Thyroid gland (tissue), 4 donors: ENCODE data around the gene DLGAP5. TPM values are rescaled to one million over a fixed set of nuclear protein-coding genes. Genes with fewer than 3 reads are reported as not detected.

Source experiments
- DNase-seq, 2 donors: peaks; one replicate each; pipeline ENCODE4 v3.0.0-alpha.2; 2019
- H3K27ac ChIP-seq, 3 donors: fragments of 200-600 bp; sonication (generic); 1 replicate in 2 of 3; 2 replicates in 1 of 3; pipeline ENCODE4 v1.5.1; 2016 to 2019; ENCODE audit warnings: mild to moderate bottlenecking in 1 of 3, moderate library complexity in 1 of 3
- H3K27me3 ChIP-seq: fragments of 200-600 bp; sonication (generic); one replicate; pipeline ENCODE4 v1.5.1; 2019
- H3K36me3 ChIP-seq, 2 donors: fragments of 200-600 bp; sonication (generic); one replicate each; pipeline ENCODE4 v1.5.1; 2016 to 2019
- H3K4me1 ChIP-seq, 2 donors: fragments of 200-600 bp; sonication (generic); one replicate each; pipeline ENCODE4 v1.5.1; 2017 to 2019
- H3K4me3 ChIP-seq, 3 donors: fragments of 200-600 bp; sonication (generic); replicated peaks in 1 of 3; 1 replicate in 2 of 3; 2 replicates in 1 of 3; pipeline ENCODE4 v1.5.1; 2016; ENCODE audit warnings: mild to moderate bottlenecking in 1 of 3
- H3K9me3 ChIP-seq: fragments of 200-600 bp; sonication (generic); one replicate; pipeline ENCODE4 v1.5.1; 2017
- POLR2A ChIP-seq, 2 donors: fragments of 450-650 bp; IDR thresholded peaks; one replicate each; pipeline ENCODE4 v1.6.1; 2017; ENCODE audit warnings: antibody characterized with exemption in 2 of 2, mild to moderate bottlenecking in 2 of 2, moderate library complexity in 1 of 2
- WGBS, 2 donors: methylation state at CpG; one replicate each; pipeline ENCODE4 v1.1.5; 2017; 5-methylcytosine and 5-hydroxymethylcytosine counted together
- intact Hi-C: fragments of 100-400 bp; cut with DNase I; formaldehyde crosslinking; loops from one replicate; pipeline ENCODE4 v1.15.1; 2023
- total RNA-seq, 4 donors: library from RNA; depleted of rRNA; stranded (reverse); fragments of >200 nt; gene quantifications; one replicate each; pipeline ENCODE4 v1.2.3, GENCODE V29; 2016
- TF ChIP-seq, protein P1 (sequence below), 6 experiments: fragments of 200-600 bp in 3 of 6; fragments of 450-650 bp in 3 of 6; sonication (generic) in 3 of 6; IDR thresholded peaks; one replicate each; pipeline ENCODE4 v1.5.1; 2016 to 2019; ENCODE audit warnings: antibody characterized with exemption in 6 of 6, mild to moderate bottlenecking in 2 of 6, inconsistent platforms in 1 of 6, moderate library complexity in 1 of 6

The DLGAP5 gene
- total RNA-seq, 4 donors from 2014 or later, result 0.22 to 0.42 (median 0.27) TPM; not detected in 1

DNA sequence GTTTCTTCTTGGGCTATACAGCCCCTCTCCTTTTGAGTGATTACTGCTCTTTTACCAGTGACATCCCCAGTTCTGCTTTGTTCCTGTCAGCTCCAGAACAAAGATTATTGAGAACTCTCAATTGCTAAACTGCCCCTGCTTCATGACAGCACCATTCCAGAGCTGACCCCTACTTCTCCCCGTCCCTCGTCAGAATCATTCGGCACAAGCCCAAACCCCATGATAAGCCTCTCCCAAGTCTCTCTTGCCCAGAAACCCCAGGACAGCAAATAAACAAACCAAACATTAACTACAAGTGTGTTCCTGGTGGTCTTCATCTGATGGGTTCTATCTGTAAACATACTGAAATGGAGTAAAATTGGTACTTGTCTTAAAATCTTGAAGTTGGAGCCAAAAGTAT is 9.3 kb upstream of the DLGAP5 start:
- 83 to 86% methylated on average over 3 of the region's 3 CpGs for WGBS, 2 donors
- H3K9me3 ChIP-seq, result no peaks in the 10 kb centered on the region
- no peak overlapping the region for H3K4me3 ChIP-seq
- no peaks in the 10 kb centered on the region for H3K36me3 ChIP-seq
- TF ChIP-seq, protein P1, sequence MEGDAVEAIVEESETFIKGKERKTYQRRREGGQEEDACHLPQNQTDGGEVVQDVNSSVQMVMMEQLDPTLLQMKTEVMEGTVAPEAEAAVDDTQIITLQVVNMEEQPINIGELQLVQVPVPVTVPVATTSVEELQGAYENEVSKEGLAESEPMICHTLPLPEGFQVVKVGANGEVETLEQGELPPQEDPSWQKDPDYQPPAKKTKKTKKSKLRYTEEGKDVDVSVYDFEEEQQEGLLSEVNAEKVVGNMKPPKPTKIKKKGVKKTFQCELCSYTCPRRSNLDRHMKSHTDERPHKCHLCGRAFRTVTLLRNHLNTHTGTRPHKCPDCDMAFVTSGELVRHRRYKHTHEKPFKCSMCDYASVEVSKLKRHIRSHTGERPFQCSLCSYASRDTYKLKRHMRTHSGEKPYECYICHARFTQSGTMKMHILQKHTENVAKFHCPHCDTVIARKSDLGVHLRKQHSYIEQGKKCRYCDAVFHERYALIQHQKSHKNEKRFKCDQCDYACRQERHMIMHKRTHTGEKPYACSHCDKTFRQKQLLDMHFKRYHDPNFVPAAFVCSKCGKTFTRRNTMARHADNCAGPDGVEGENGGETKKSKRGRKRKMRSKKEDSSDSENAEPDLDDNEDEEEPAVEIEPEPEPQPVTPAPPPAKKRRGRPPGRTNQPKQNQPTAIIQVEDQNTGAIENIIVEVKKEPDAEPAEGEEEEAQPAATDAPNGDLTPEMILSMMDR (IDR thresholded peaks at IDR 0.05), result no peak
- TF ChIP-seq POLR2A (IDR thresholded peaks at IDR 0.05), result no peak
- H3K27me3 ChIP-seq, result no peaks in the 10 kb centered on the region
- no peak for DNase-seq
- intact Hi-C loops, result no loop called here
- no peak overlapping the region for H3K27ac ChIP-seq
- no peaks in the 10 kb centered on the region for H3K4me1 ChIP-seq

DNA sequence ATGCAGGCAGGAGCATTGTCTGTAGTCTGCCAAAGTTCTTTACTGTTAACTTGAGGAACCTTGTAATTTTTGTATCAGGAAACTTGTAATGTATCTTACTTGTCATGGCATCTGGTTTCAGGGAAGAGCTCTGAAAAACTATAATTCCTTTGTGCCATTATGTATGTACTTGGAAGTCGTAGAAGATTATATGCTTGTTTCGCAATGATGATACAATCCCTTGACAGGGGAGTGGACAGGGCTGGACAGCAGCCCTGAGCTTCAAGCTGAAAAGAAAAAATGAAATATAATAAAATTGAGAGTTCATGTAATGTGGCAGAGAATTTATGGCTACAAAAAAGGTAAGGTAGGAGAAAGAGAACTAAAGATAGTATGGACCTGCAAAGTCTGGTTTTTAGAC is 7.4 kb upstream of the DLGAP5 start:
- Histone ChIP-seq H3K27ac (no peak overlapping the region), H3K4me3 (no peak overlapping the region), H3K9me3 (no peaks in the 10 kb centered on the region), H3K4me1 (no peaks in the 10 kb centered on the region), H3K36me3 (no peaks in the 10 kb centered on the region), H3K27me3 (no peaks in the 10 kb centered on the region)
- 83 to 93% methylated on average over 2 of the region's 2 CpGs for WGBS, 2 donors
- intact Hi-C loops, result no loop called here
- DNase-seq, result no peak
- TF ChIP-seq, protein P1 (IDR thresholded peaks at IDR 0.05), result no peak
- no peak for TF ChIP-seq POLR2A (IDR thresholded peaks at IDR 0.05)

DNA sequence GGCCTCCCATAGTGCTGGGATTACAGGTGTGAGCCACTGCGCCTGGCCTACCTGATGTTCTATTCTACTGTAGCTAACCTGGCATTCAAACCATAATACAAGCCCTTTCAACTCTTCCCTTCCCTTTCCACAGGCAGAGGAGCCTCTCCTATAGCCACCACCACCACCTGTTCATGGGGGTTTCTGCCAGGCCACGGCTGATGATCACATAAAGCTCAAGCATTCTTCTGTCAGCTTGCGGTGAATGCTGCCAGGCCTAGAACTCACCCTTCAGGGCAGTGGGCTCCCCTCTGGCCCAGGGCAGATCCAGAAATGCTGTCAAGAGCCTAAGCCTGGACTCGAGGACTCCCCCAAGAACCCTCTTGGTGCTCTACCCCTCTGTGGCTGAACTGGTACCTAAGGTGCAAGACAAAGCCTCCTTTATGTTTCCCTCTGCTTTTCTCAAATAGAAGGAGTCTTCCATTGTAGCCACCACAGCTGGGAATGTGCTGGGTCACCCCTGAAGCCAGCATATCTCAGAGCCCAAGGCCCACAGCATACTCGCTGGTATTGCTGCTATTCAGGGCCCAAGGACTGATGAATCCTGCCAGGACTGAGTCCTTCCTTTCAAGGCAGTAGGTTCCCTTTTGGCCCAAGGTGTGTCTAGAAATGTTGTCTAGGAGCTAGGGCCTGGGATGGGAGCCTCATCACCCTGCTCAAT is 3.4 kb upstream of the DLGAP5 start:
- intact Hi-C loops, result no loop called here
- Histone ChIP-seq H3K27ac (no peak overlapping the region), H3K4me3 (no peak overlapping the region), H3K9me3 (no peaks in the 10 kb centered on the region), H3K36me3 (no peaks in the 10 kb centered on the region), H3K27me3 (no peaks in the 10 kb centered on the region), H3K4me1 (peaks cover 5 to 6% of the 10 kb centered on the region in 2 donors)
- TF ChIP-seq, protein P1 (IDR thresholded peaks at IDR 0.05), result no peak
- TF ChIP-seq POLR2A (IDR thresholded peaks at IDR 0.05), result no peak
- DNase-seq, result no peak
- 92 to 95% methylated on average over 5 of the region's 5 CpGs for WGBS, 2 donors

DNA sequence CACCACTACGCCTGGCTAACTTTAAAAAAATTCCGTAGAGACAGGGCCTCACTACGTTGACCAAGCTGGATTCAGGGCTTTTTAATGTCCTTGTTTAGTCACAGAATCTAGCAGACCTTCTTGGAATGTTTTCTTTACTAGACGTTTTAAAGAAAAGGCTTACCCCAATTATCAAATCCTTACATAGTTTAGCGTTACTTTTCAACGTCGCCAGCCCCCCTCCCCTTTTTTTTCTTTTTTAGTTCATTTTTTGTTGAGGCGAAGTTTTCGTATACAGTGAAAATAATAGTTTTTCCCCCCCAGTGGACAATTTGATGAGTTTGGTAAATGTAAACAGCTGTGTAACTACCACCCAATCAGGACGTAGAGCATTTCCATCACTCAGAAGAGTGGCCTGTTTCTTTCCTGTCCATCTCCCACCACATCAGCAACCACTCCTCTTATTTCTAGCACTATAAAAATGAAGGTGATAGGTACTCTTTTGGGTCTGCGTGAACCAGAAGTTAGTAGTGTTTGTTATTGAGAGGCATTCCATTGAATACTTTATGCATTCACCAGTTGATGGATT is 753 bp upstream of the DLGAP5 start:
- Histone ChIP-seq H3K36me3 (no peaks in the 10 kb centered on the region), H3K4me1 (peaks cover 5 to 6% of the 10 kb centered on the region in 2 donors), H3K27ac (no peak overlapping the region), H3K27me3 (no peaks in the 10 kb centered on the region), H3K9me3 (no peaks in the 10 kb centered on the region), H3K4me3 (peak overlapping the region in 2 of 3 donors; percentile 2 to 25)
- no peak for DNase-seq
- TF ChIP-seq, protein P1 (IDR thresholded peaks at IDR 0.05), result no peak
- no peak for TF ChIP-seq POLR2A (IDR thresholded peaks at IDR 0.05)
- intact Hi-C loops, result no loop called here
- WGBS, 2 donors, result 57 to 68% methylated on average over 11 of the region's 11 CpGs

DNA sequence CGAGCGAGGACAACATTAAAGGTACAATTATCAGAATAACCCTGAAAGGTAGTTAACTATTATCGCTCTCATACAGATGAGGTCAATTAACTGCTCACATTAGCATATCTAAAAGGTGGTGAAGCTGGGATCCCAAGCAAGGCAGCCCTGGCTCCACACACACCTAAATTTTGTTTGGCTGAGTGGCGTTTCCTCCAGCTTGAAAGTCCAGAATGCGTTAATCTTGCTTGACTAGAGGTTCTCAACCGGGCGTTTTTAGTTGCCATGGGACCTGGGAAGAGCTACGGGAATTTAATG is 531 bp downstream of the DLGAP5 start:
- Histone ChIP-seq H3K4me3 (peak overlapping the region in 1 of 3 donors; percentile 25), H3K4me1 (peaks cover 5 to 6% of the 10 kb centered on the region in 2 donors), H3K27me3 (no peaks in the 10 kb centered on the region), H3K36me3 (no peaks in the 10 kb centered on the region), H3K27ac (no peak overlapping the region), H3K9me3 (no peaks in the 10 kb centered on the region)
- no peak for DNase-seq
- 8 to 9% methylated on average over 8 of the region's 8 CpGs for WGBS, 2 donors
- intact Hi-C loops, result no loop called here
- TF ChIP-seq, protein P1 (IDR thresholded peaks at IDR 0.05), result no peak
- TF ChIP-seq POLR2A (IDR thresholded peaks at IDR 0.05), result no peak
